Activated T-helper 9 cell treated with anti-CD3 and anti-CD28 coated beads, Interleukin-2, amount 50 U/mL, for 16 hours (primary cell): Measurements from ENCODE around the gene WDCP.
"Not testable (repeated sequence)": the region's sequence is repeated elsewhere in the genome, so short reads cannot be mapped to it uniquely, and the experiment has no call there.

Experiments
- DNase-seq: peaks from one replicate; pipeline ENCODE4 v3.0.0-alpha.2; 2020; ENCODE audit warnings: low read depth

The WDCP gene, protein sequence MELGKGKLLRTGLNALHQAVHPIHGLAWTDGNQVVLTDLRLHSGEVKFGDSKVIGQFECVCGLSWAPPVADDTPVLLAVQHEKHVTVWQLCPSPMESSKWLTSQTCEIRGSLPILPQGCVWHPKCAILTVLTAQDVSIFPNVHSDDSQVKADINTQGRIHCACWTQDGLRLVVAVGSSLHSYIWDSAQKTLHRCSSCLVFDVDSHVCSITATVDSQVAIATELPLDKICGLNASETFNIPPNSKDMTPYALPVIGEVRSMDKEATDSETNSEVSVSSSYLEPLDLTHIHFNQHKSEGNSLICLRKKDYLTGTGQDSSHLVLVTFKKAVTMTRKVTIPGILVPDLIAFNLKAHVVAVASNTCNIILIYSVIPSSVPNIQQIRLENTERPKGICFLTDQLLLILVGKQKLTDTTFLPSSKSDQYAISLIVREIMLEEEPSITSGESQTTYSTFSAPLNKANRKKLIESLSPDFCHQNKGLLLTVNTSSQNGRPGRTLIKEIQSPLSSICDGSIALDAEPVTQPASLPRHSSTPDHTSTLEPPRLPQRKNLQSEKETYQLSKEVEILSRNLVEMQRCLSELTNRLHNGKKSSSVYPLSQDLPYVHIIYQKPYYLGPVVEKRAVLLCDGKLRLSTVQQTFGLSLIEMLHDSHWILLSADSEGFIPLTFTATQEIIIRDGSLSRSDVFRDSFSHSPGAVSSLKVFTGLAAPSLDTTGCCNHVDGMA

DNA sequence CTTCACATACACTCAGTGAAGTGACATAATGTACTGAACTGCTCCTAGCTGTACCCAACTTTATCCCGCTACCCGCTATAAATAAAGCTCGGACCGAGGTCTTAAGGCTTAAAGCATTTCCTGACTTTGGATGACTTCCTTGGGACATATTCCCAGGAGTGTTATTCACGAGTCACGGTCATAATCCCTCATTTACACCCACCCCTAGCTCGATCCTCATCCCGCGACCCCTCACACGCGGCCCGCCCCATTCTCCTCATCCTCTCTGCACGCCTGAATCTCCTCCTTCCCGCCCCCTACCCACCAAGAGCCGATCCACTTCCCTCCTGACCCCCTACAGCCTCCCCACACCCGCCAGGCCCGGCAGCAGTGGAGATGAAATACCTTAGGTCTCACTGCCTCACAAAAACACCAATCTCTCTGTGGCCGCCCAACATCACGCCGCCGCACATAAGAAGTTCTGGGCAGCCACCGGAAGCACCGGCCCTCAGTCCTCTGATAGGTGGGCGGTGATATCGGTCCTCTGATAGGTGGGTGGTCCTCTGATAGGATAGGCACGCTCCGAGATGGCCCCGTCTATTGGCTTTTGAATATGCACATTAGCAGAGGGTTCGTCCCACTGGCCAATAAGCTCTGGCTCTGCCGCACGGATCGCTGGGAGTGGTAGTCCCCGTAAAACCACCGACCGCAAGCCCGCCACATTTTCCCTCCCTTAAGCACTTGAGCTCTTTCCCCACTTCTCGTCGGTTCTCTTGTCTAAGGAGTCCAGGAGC is at the start of gene WDCP:
WDCP (minus strand) TSS at position 462 of the 773 bp plus-strand sequence. CDS start 7,897 bp downstream, outside the sequence.
- DNase-seq = peak; percentile 86

DNA sequence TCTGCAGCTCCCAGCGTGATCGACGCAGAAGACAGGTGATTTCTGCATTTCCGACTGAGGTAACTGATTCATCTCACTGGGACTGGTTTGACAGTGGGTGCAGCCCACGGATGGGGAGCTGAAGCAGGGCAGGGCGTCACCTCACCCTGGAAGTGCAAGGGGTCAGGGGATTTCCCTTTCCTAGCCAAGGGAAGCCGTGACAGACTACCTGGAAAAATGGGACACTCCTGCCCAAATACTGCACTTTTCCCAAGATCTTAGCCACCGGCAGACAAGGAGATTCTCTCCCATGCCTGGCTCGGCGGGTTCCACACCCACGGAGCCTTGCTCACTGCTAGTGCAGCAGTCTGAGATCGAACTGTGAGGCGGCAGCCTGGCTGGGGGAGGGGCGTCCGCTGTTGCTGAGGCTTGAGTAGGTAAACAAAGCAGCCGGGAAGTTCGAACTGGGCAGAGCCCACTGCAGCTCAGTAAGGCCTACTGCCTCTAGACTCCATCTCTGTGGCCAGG is 48.0 kb upstream of the WDCP start:
- not testable (repeated sequence) for DNase-seq

DNA sequence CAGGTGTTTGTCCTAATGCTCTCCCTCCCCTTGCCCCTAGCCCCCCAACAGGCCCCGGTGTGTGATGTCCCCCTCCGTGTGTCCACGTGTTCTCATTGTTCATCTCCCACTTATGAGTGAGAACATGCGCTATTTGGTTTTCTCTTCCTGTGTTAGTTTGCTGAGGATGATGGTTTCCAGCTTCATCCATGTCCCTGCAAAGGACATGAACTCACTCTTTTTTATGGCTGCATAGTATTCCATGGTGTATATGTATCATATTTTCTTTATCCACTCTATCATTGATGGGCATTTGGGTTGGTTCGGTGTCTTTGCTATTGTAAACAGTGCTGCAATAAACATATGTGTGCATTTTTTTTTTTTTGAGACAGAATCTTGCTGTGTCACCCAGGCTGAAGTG is 46.1 kb upstream of the WDCP start:
- DNase-seq = not testable (repeated sequence)

DNA sequence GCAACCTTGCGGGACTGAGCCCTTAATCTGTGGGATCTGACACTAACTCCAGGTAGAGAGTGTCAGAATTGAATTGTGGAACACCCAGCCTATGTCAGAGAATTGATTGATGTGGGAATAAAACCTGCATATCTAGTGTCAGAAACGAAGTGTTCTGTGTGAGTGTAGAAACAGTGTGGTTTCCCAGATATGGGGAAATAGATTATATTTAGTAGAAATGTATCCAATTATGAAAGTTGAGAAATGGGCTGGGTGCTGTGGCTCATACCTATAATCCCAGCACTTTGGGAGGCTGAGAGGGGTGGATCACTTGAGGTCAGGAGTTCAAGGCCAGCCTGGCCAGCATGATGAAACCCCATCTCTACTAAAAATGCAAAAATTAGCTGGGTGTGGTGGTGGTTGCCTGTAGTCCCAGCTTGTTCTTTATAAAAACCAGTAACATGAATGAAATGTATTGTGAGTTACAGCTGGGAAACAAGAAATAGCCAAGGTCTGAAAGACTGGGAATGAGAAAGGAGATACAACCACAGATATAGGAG is 41.7 kb upstream of the WDCP start:
- DNase-seq = no peak

DNA sequence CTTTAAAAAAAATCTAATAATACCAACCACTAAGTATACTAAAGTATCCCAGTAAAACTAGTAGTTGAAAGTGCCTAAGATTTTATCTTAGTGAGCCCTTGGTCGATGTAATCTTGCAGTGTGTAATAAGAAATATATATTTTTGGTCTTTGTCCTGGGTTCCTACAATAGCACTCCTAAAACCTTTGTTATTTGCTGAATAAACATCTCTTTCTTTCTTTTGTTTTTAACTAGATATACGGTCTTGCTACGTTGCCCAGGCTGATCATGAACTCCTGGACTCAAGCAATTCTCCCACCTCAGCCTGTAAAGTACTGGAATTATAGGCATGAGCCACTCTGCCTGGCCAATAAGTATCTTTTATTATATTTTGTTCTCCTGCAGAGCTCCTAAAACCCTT is 39.8 kb upstream of the WDCP start:
- DNase-seq = no peak

DNA sequence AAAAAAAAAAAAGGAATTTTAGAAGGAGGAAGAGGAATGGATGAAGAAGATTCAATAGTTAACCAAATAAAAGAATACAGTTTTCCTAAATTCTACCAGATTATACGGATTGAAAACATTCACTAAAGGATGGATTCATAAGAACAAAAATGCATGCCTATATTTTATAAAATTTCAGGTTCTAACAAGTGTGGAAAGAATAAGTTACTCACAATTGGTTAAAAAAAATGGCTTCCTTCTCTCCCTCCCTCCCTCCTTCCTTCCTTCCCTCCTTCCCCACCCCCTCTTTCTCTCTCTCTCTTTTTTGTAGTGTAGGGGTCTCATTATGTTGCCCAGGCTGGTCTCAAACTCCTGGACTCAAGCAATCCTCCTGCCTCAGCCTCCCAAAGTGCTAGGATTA is 39.0 kb upstream of the WDCP start:
- DNase-seq = no peak

DNA sequence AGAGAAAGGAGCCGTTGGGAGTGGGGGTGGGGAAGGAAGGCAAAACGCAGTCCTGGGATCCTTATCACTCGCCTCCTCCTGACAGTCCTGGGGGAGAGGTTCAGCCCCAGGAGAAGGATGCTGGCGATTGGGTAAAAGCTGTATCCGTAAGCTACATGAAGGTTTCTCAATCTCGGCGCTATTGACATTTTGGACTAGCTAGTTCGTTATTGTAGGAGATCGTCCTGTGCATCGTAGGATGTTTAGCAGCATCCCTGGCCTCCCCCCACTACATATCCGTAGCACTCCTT is 38.0 kb upstream of the WDCP start:
- no peak for DNase-seq

DNA sequence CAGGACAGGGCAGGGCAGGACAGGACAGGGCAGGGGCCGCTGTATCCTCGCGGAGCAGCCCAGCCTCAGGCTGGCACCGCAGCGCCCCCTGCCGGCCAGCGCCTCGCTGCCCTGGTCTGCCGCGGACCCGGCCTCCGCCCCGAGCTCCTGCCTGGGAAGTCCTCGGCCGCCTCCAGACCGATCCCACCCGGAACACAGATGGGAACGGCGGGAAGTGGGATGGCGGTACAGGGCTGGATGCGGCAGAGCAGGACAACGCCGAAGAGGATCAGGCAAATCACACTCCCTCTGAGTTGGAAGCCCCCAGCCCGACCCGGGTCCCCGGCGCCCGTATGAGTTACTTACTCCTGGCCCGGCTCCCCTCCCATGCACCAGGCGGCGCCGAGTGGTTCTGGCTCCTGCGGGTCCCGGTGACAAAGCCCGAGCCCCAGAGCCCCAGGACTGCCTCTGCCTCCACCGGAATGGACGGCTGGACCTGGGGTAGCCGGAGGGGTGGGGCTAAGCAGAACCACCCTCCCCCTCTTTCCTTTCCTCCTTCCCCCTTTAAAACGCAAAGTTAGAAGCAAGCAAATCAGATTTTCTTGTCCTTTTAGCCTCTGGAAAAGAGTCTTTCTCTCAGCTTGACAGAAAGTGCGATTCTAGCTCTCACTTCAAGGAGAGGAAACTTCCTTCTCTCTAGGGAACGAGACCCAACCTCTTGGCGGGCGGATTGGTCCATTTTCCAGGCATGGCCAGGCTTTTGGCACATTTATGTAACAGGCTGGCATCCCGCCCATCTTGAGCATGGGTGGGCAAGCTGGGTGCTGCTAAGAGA is 37.4 kb upstream of the WDCP start, which contains the start of gene TP53I3:
TP53I3 (minus strand) TSS at position 449 of the 814 bp plus-strand sequence. CDS start 508 bp downstream, outside the sequence.
- DNase-seq = peak; percentile 77

DNA sequence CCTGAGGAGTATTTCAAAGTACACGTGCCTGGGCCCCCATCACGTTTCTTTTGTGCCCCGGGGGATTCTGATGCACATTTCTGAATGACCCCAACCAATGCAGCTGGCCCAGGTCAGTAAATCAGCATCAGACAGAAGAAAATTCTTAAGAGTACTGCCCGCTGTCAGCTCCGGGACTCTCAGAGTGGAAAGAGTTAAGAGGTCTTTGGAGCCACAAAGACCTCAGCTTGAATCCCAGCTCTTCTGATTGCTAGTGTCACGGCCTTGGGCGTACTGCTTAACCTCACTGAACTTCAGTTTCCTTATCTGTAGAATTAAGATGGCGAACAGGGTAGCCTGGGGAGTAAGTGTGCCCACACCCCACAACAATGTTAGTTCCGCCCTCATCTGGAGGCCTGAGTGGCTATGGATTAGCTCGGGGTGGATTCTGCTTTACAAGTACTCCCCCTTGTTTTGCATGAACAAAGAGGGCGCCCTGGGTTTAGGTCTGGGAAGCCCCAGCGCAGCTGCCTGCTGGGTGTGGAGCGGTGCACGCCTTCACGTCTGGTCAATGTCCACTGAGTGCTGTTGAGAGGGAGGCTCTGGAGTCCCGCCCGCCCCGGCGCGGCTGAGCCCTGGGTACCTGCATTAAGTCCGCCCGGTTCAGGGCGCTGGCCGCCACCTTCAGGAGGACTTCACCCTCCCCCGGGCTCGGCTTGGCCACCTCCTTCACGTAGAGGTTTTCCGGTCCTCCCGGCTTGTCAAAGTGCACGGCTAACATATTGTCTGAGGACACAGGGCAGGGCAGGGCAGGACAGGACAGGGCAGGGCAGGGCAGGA is 36.6 kb upstream of the WDCP start:
- no peak for DNase-seq

DNA sequence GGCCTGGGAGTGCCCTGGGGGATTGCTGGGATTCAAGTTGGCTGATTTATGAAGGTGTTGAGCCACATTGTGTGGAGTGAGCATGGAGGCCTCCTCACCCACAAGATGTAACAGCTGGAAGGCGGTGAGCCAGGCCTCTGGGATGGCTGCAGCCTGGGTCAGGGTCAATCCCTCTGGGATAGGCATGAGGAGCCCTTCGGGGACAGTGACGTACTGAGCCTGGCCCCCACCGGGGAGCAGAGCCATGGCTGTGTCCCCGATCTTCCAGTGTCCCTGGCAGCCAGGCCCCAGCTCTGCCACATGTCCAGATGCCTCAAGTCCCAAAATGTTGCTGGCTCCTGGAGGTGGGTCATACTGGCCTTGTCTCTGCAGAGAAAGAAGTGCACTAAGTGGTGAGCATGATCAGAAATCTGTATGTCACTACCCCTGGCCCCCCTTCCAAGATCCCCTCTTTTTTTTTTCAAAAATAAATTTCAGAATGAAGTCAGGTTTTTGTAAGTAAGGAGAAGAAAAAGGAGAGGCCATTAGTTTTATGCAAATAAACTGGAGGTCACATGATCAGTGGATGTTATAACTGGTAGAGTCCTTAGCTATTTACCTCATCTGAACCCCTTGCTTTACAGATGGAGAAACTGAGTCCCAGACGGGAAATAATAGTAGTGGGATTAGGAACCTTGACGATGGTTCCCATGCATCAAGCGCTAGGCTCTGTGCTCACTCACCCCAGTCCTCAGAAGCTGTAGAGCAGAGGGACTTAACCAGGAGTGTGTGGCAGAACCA is 35.8 kb upstream of the WDCP start:
- DNase-seq = no peak

DNA sequence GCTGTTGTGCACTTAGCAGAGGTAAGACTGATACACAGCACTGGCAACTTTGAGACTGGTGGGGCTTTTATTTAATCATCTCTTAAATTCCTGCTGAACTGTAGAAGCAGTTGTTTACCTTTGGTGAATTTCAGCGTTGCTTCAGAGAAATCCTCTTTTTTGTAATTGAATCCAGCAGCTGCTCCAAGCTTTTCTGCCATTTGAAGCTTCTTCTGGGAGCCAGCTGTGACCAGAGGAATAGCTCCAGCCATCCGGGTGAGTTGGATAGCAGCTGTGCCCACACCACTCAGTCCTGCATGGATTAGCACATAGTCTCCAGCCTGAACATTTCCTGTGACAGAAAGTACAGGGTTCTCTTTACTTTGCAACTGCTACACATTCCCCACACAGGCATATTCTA is 33.5 kb upstream of the WDCP start:
- DNase-seq = no peak

DNA sequence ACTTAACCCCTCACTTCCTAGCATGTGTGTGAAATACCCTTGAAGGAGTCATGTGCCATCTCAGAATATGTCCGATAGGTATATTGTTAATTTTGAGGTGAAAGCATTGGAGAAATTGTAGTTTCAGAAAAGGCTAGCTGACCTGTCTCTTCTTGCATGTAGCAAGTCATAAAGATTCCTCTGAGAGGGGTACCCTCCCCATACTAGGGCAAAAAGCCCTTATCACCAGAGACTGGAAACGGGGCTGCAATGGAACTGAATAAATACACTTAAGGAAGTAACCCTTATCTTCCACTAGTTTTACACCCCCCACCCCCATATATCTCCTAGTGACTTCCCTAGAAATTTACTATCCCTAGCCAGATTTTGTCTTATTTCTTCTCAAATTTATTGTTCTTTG is 30.7 kb upstream of the WDCP start:
- no peak for DNase-seq

DNA sequence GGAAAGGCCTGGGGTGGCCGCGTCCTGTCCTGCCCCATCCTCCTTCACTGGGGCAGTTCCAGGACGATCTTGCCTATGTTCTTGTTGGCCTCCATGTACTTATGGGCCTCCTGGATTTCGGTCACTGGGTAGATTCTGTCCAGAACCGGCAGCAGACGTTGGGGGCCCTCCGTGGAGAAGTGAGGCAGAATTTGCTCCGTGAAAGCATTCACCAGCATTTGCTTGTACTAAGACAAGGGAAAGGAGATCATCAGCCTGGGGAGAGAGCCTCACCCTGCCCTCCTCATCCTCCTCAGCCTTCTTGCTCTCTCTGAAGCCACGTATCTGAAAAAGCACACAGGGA is 30.3 kb upstream of the WDCP start:
- no peak for DNase-seq

DNA sequence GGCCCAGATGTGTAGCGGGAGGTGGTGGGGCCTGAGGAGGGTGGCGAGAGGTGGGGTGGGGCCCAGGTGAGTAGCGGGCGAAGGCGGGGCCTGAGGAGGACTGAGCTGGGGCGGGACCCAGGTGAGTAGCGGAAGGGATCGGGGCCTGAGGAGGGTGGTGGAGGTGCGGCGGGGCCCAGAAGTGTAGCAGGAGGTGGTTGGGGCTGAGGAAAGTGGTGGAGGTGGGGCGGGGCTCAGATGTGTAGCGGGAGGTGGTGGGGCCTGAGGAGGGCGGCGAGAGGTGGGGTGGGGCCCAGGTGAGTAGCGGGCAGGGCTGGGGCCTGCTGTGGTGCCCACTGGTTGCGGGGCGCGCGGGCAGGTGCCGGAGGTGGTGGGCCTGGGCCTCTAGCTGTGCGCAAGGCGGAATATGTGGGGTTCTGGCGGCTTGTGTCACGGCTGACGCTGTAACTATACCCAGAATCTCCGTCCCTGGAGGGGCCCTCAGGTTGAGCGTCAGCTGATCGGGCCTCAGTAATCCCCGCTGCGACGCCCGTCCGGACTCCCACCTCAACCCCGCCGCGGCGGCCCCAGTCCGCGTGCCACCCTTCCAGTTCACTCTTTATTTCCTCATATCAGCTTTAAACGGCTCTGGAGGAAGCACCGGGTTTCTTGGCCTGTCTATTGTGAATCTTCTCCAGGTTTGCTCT is 29.8 kb upstream of the WDCP start:
- DNase-seq = no peak

DNA sequence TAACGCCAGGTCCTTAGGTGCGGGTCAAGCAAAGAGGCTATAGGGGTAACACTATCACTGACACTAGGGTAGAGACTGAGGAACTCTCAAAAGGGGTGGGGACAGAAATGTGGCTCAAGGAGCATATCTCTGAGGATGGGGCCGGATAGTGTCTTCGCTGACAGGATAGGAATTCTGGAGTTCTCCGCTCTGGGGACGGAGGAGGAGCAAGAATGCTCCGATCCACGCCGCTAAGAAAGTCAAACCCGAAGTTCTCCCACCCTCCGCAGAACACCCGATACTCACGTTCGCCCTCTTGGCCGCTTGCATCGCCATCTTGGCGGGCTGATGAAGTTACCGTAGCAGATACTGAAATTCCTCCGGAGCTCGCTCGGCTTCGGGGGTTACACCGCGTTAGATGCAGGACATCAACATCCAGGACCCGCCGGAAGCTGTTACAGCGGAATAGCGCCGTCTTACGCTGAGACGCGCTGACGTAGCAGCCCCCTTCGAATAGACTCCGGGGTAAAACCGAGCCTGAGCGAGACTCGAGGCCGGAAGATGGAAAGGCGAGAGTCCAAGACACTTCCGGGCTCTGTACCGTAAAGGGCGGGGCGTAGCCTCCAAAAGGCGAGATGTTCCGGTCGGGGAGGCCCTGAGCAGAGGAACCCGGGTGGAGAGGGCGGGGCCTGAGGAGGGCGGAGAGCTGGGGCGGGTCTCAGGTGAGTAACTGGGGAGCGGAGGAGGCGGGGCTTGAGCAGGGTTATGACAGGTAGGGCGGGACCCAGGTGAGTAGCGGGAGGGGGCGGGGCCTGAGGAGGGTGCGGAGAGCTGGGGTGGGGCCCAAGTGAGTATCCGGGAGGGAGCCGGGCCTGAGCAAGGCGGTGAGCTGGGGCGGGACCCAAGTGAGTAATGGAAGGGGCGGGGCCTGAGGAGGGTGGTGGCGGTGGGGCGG is 29.0 kb upstream of the WDCP start, which contains the start of gene SF3B6:
SF3B6 (minus strand) TSS at position 412 of the 934 bp plus-strand sequence; CDS start at position 315, 97 bp downstream.
- peak; percentile 99 for DNase-seq

DNA sequence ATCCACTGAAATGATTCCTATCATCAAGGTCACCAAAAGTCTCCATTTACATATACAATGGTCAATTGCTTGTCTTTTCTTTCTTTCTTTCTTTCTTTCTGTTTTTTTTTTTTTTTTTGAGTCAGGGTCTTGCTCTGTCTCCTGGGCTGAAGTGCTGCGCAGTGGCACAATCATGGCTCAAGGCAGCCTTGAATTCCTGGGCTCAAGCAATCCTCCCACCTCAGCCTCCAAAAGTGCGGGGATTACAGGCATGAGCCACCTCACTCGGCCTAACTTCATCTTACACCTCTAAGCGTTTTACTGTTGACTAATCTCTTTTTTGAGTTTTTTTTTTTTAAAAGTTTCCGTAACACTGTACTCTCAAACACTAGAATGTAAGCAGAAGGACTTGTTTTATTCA is 28.1 kb upstream of the WDCP start:
- DNase-seq = no peak

DNA sequence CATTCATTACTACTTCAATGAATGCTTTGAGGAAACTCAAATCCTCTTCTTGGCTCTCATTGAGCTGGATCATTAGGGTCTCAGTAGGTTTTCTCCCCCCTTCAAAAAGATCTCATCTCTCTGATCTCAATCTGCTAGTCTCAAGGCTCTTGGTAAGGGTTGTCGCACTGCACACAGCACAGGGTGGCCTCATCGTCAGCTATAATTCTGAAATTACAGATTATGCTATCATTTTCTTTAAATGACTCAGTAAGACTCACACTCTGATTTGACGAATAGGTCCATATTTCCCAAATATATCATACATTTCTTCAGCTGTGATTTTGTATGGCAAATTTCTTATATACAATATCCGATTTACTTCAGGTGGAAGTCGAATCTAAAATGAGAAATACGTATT is 26.6 kb upstream of the WDCP start:
- DNase-seq = no peak

DNA sequence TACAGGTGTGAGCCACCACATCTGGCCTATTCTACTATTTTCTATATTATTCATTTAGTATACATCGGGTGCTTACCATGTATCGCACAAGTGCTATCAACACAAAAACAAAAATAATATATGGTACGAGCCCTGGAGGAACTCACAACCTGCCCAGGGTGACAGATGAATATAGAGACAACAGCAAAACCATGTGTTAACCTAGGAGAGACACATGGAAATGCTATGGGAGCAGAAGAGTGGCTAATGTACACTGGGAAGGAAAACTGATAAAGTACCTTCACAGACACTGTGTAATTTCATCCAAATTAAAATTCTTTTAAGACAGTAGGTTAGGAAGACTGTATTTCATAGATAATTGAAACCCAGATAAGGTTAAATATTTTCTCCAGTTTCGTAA is 25.1 kb upstream of the WDCP start:
- no peak for DNase-seq
